Upper lobe of left lung (tissue), 4 donors: ENCODE measurements around the gene FAM3D.

ENCODE experiments used
- POLR2AphosphoS5 ChIP-seq, 2 donors: sonication (generic); formaldehyde crosslinking; IDR thresholded peaks; one replicate each; pipeline ENCODE4 v1.5.1; 2017; ENCODE audit warnings: antibody characterized with exemption in 2 of 2
- TF ChIP-seq, protein P1 (sequence below), 6 experiments: fragments of 450-650 bp in 4 of 6; fragments of 200-600 bp in 2 of 6; sonication (generic) in 2 of 6; IDR thresholded peaks; one replicate each; pipeline ENCODE4 v1.5.1; 2016 to 2019; ENCODE audit warnings: antibody characterized with exemption in 6 of 6

- no peak for TF ChIP-seq POLR2AphosphoS5 (IDR thresholded peaks at IDR 0.05)
- TF ChIP-seq, protein P1, sequence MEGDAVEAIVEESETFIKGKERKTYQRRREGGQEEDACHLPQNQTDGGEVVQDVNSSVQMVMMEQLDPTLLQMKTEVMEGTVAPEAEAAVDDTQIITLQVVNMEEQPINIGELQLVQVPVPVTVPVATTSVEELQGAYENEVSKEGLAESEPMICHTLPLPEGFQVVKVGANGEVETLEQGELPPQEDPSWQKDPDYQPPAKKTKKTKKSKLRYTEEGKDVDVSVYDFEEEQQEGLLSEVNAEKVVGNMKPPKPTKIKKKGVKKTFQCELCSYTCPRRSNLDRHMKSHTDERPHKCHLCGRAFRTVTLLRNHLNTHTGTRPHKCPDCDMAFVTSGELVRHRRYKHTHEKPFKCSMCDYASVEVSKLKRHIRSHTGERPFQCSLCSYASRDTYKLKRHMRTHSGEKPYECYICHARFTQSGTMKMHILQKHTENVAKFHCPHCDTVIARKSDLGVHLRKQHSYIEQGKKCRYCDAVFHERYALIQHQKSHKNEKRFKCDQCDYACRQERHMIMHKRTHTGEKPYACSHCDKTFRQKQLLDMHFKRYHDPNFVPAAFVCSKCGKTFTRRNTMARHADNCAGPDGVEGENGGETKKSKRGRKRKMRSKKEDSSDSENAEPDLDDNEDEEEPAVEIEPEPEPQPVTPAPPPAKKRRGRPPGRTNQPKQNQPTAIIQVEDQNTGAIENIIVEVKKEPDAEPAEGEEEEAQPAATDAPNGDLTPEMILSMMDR (IDR thresholded peaks at IDR 0.05), result no peak
Observed at GRCh38 chr3:58661836-58662420, 4.6 kb downstream of the FAM3D start.
